H9 (cell line): ENCODE data around the gene NSA2. TPM values are rescaled to one million over a fixed set of nuclear protein-coding genes. Genes with fewer than 3 reads are reported as not detected.

Experiments
- DNase-seq: peaks from one replicate; pipeline ENCODE4 v3.0.0-alpha.2; 2017
- H2AFZ ChIP-seq: one replicate; pipeline ENCODE4 v1.6.1; 2013; ENCODE audit warnings: mild to moderate bottlenecking, low read length, control low read depth, moderate library complexity
- H2AK5ac ChIP-seq: 2 replicates; pipeline ENCODE4 v1.6.1; 2013; ENCODE audit warnings: low read length, control low read depth, mixed read lengths; ENCODE audit not compliant: insufficient read length
- H2BK120ac ChIP-seq: one replicate; pipeline ENCODE4 v1.6.1; 2013; ENCODE audit warnings: low read depth, mild to moderate bottlenecking, low read length, control low read depth, inconsistent platforms; ENCODE audit not compliant: poor library complexity, severe bottlenecking
- H2BK12ac ChIP-seq: 2 replicates; pipeline ENCODE4 v1.6.1; 2013; ENCODE audit warnings: low read length, control low read depth, mixed read lengths, low read depth; ENCODE audit not compliant: insufficient read length
- H2BK15ac ChIP-seq: 2 replicates; pipeline ENCODE4 v1.6.1; 2013; ENCODE audit warnings: low read depth, low read length, control low read depth
- H2BK20ac ChIP-seq: one replicate; pipeline ENCODE4 v1.6.1; 2013; ENCODE audit warnings: low read depth, mild to moderate bottlenecking, low read length, control low read depth, inconsistent platforms; ENCODE audit not compliant: poor library complexity, severe bottlenecking
- H2BK5ac ChIP-seq: 2 replicates; pipeline ENCODE4 v1.6.1; 2013; ENCODE audit warnings: low read length, control low read depth, mixed read lengths; ENCODE audit not compliant: insufficient read length
- H3K14ac ChIP-seq: 2 replicates; pipeline ENCODE4 v1.6.1; 2013; ENCODE audit warnings: low read length, control low read depth; ENCODE audit not compliant: insufficient read depth
- H3K18ac ChIP-seq: 2 replicates; pipeline ENCODE4 v1.6.1; 2013; ENCODE audit warnings: low read depth, mild to moderate bottlenecking, mixed read lengths, low read length, control low read depth; ENCODE audit not compliant: insufficient read length
- H3K23ac ChIP-seq: 2 replicates; pipeline ENCODE4 v1.6.1; 2013; ENCODE audit warnings: low read length, control low read depth, mixed read lengths, low read depth; ENCODE audit not compliant: insufficient read length
- H3K23me2 ChIP-seq: 2 replicates; pipeline ENCODE4 v1.6.1; 2013; ENCODE audit warnings: low read depth, mild to moderate bottlenecking, mixed read lengths, low read length, control low read depth; ENCODE audit not compliant: insufficient read length, poor library complexity, severe bottlenecking
- H3K27ac ChIP-seq: 2 replicates; pipeline ENCODE4 v1.5.1; 2013; ENCODE audit warnings: low read length, control low read depth, mixed read lengths, low read depth; ENCODE audit not compliant: insufficient read length
- H3K27me3 ChIP-seq: 2 replicates; pipeline ENCODE4 v1.6.1; 2013; ENCODE audit warnings: low read length, control low read depth, inconsistent platforms; ENCODE audit not compliant: insufficient read depth
- H3K4ac ChIP-seq: 2 replicates; pipeline ENCODE4 v1.6.1; 2013; ENCODE audit warnings: low read depth, mild to moderate bottlenecking, control low read depth, inconsistent platforms, low read length, moderate library complexity
- H3K4me1 ChIP-seq: 2 replicates; pipeline ENCODE4 v1.6.1; 2013; ENCODE audit warnings: low read length, control low read depth, inconsistent platforms; ENCODE audit not compliant: insufficient read depth
- H3K4me2 ChIP-seq: 2 replicates; pipeline ENCODE4 v1.6.1; 2013; ENCODE audit warnings: low read length, control low read depth, mixed read lengths; ENCODE audit not compliant: insufficient read length, insufficient read depth
- H3K56ac ChIP-seq: 2 replicates; pipeline ENCODE4 v1.6.1; 2013; ENCODE audit warnings: low read depth, mild to moderate bottlenecking, mixed read lengths, low read length, control low read depth; ENCODE audit not compliant: insufficient read length
- H3K79me1 ChIP-seq: 2 replicates; pipeline ENCODE4 v1.6.1; 2013; ENCODE audit warnings: low read depth, mild to moderate bottlenecking, moderate library complexity, low read length, control low read depth, inconsistent platforms; ENCODE audit not compliant: insufficient read depth, poor library complexity, severe bottlenecking
- H3K79me2 ChIP-seq: 2 replicates; pipeline ENCODE4 v1.6.1; 2013; ENCODE audit warnings: low read length, control low read depth, inconsistent platforms; ENCODE audit not compliant: insufficient read depth
- H3K9ac ChIP-seq: 2 replicates; pipeline ENCODE4 v1.6.1; 2013; ENCODE audit warnings: low read length, control low read depth, mixed read lengths; ENCODE audit not compliant: insufficient read length; ENCODE audit errors: extremely low read depth
- H3K9me3 ChIP-seq: one replicate; pipeline ENCODE4 v1.6.1; 2013; ENCODE audit warnings: low read depth, low read length, inconsistent platforms; ENCODE audit not compliant: control insufficient read depth
- H3T11ph ChIP-seq: one replicate; pipeline ENCODE4 v1.6.1; 2013; ENCODE audit warnings: mild to moderate bottlenecking, low read length, control low read depth, inconsistent platforms
- H4K20me1 ChIP-seq: one replicate; pipeline ENCODE4 v1.6.1; 2013; ENCODE audit not compliant: control insufficient read depth, insufficient read length, insufficient read depth
- H4K5ac ChIP-seq: 2 replicates; pipeline ENCODE4 v1.6.1; 2013; ENCODE audit warnings: low read depth, mild to moderate bottlenecking, mixed read lengths, low read length, control low read depth; ENCODE audit not compliant: insufficient read length
- H4K8ac ChIP-seq: replicated peaks from 2 replicates; pipeline ENCODE4 v1.6.1; 2013; ENCODE audit warnings: low read length, control low read depth, mixed read lengths, low read depth; ENCODE audit not compliant: insufficient read length
- H4K91ac ChIP-seq: 2 replicates; pipeline ENCODE4 v1.6.1; 2013; ENCODE audit warnings: low read depth, mild to moderate bottlenecking, moderate library complexity, mixed read lengths, low read length, control low read depth; ENCODE audit not compliant: insufficient read length
- H3K27ac Mint-ChIP-seq, 3 experiments: 2 replicates in 2 of 3; 3 replicates in 1 of 3; pipeline ENCODE4 v1.8.0; 2020 to 2021; ENCODE audit warnings: mixed read lengths in 3 of 3, mild to moderate bottlenecking in 1 of 3, moderate library complexity in 1 of 3
- H3K27me3 Mint-ChIP-seq: 2 replicates; pipeline ENCODE4 v1.8.0; 2021; ENCODE audit warnings: low read depth, mild to moderate bottlenecking, moderate library complexity, mixed read lengths
- H3K36me3 Mint-ChIP-seq, 3 experiments: 2 replicates in 2 of 3; 3 replicates in 1 of 3; pipeline ENCODE4 v1.8.0; 2020 to 2021; ENCODE audit warnings: low read depth in 3 of 3, mixed read lengths in 3 of 3; ENCODE audit not compliant: insufficient read depth in 1 of 3
- H3K4me1 Mint-ChIP-seq, 2 experiments: 2 replicates each; pipeline ENCODE4 v1.8.0; 2020; ENCODE audit warnings: mixed read lengths in 2 of 2
- H3K4me3 Mint-ChIP-seq, 2 experiments: 2 replicates in 1 of 2; 3 replicates in 1 of 2; pipeline ENCODE4 v1.8.0; 2020 to 2021; ENCODE audit warnings: mild to moderate bottlenecking in 2 of 2, mixed read lengths in 2 of 2, moderate library complexity in 1 of 2
- H3K9me3 Mint-ChIP-seq, 2 experiments: 2 replicates in 1 of 2; 3 replicates in 1 of 2; pipeline ENCODE4 v1.8.0; 2020; ENCODE audit warnings: mild to moderate bottlenecking in 2 of 2, mixed read lengths in 2 of 2, moderate library complexity in 1 of 2
- WGBS: extraction: QIAGEN DNeasy Blood & Tissue Kit; methylation state at CpG from one replicate; pipeline ENCODE4 v1.1.7; 2013; ENCODE audit warnings: missing lambda C conversion rate, low lambda C conversion rate, mixed read lengths; ENCODE audit not compliant: insufficient read length; ENCODE audit errors: extremely low coverage; 5-methylcytosine and 5-hydroxymethylcytosine counted together
- total RNA-seq: library from RNA; stranded (reverse); gene quantifications from 2 replicates; pipeline ENCODE4 v1.2.1, GENCODE V29; 2021
- TF ChIP-seq, protein P1 (sequence below): fragments of 200-600 bp; sonication (generic); conservative IDR thresholded peaks from 3 replicates; pipeline ENCODE4 v1.8.0; 2021; ENCODE audit warnings: antibody characterized with exemption, mild to moderate bottlenecking

NSA2 gene
- total RNA-seq, 1 experiment from 2014 or later = 72.0 TPM

DNA sequence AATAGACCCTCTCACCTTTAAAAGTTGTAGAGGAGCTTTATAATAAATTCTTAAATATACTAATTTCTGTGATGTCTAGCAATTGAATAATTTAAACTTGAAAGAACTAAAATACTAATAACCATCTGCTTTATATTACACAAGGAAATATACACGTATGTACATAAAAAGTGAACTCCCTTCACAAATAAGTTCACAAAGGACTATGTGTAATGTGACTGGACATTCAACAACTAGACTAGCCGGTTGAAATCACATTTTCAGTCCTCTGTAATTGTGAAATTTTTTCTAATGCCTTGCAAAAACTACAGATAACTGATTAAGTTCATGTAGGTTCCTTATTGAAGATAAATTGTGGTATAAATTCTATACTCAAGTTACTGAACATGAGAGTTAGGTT is 11.6 kb downstream of the NSA2 start:
- Mint-ChIP-seq H3K9me3 (no peaks in the 10 kb centered on the region), H3K4me3 (no peak overlapping the region), H3K27me3 (no peaks in the 10 kb centered on the region), H3K4me1 (no peaks in the 10 kb centered on the region), H3K27ac (no peak overlapping the region), H3K36me3 (peaks cover 19 to 72% (median 32%) of the 10 kb centered on the region in 3 experiments; a peak in 6 of 7 replicates)
- TF ChIP-seq, protein P1, sequence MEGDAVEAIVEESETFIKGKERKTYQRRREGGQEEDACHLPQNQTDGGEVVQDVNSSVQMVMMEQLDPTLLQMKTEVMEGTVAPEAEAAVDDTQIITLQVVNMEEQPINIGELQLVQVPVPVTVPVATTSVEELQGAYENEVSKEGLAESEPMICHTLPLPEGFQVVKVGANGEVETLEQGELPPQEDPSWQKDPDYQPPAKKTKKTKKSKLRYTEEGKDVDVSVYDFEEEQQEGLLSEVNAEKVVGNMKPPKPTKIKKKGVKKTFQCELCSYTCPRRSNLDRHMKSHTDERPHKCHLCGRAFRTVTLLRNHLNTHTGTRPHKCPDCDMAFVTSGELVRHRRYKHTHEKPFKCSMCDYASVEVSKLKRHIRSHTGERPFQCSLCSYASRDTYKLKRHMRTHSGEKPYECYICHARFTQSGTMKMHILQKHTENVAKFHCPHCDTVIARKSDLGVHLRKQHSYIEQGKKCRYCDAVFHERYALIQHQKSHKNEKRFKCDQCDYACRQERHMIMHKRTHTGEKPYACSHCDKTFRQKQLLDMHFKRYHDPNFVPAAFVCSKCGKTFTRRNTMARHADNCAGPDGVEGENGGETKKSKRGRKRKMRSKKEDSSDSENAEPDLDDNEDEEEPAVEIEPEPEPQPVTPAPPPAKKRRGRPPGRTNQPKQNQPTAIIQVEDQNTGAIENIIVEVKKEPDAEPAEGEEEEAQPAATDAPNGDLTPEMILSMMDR = no peak
- no peak overlapping the region for H2AK5ac ChIP-seq
- H4K5ac ChIP-seq = no peak overlapping the region
- no peak overlapping the region for H4K8ac ChIP-seq
- H3K9me3 ChIP-seq = no peaks in the 10 kb centered on the region
- no peak overlapping the region for H2BK120ac ChIP-seq
- no peaks in the 10 kb centered on the region for H4K20me1 ChIP-seq
- H3K79me2 ChIP-seq = no peaks in the 10 kb centered on the region
- no peak overlapping the region for H3K14ac ChIP-seq
- H2AFZ ChIP-seq = no peak overlapping the region
- H3K23ac ChIP-seq = no peak overlapping the region
- H3K4ac ChIP-seq = no peak overlapping the region
- H3K4me2 ChIP-seq = no peak overlapping the region
- no peak overlapping the region for H3K27ac ChIP-seq
- no peak overlapping the region for H2BK5ac ChIP-seq
- no peak overlapping the region for H3K56ac ChIP-seq
- H3K9ac ChIP-seq = no peak overlapping the region
- no peak overlapping the region for H3T11ph ChIP-seq
- H2BK20ac ChIP-seq = no peak overlapping the region
- H3K23me2 ChIP-seq = no peaks in the 10 kb centered on the region
- no peaks in the 10 kb centered on the region for H3K27me3 ChIP-seq
- H2BK12ac ChIP-seq = no peak overlapping the region
- no peaks in the 10 kb centered on the region for H3K79me1 ChIP-seq
- WGBS = no CpG with 5 or more reads among the region's 2 CpGs
- no peak for DNase-seq
- no peak overlapping the region for H3K18ac ChIP-seq
- no peaks in the 10 kb centered on the region for H3K4me1 ChIP-seq
- H4K91ac ChIP-seq = no peak overlapping the region
- H2BK15ac ChIP-seq = no peak overlapping the region
